IgD-negative memory B cell (primary cell): ENCODE results near the gene PALLD. TPM values are rescaled to one million over a fixed set of nuclear protein-coding genes. Genes with fewer than 3 reads are reported as not detected.
"Not testable (repeated sequence)": the region's sequence is repeated elsewhere in the genome, so short reads cannot be mapped to it uniquely, and the experiment has no call there.

Source experiments
- H3K27ac Mint-ChIP-seq, 3 donors: one replicate each; pipeline ENCODE4 v1.8.0; 2020 to 2022; ENCODE audit warnings: mild to moderate bottlenecking in 3 of 3, mixed read lengths in 3 of 3, moderate library complexity in 1 of 3
- H3K27me3 Mint-ChIP-seq: one replicate; pipeline ENCODE4 v1.8.0; 2021; ENCODE audit warnings: mixed read lengths
- H3K36me3 Mint-ChIP-seq: one replicate; pipeline ENCODE4 v1.8.0; 2020; ENCODE audit warnings: mild to moderate bottlenecking, mixed read lengths
- H3K4me1 Mint-ChIP-seq, 3 donors: one replicate each; pipeline ENCODE4 v1.8.0; 2020 to 2022; ENCODE audit warnings: mixed read lengths in 3 of 3, mild to moderate bottlenecking in 1 of 3
- H3K4me3 Mint-ChIP-seq, 4 donors: one replicate each; pipeline ENCODE4 v1.8.0; 2020 to 2022; ENCODE audit warnings: mild to moderate bottlenecking in 4 of 4, mixed read lengths in 4 of 4, moderate library complexity in 3 of 4
- H3K9me3 Mint-ChIP-seq, 3 donors: one replicate each; pipeline ENCODE4 v1.8.0; 2020 to 2021; ENCODE audit warnings: mixed read lengths in 3 of 3, mild to moderate bottlenecking in 1 of 3
- polyA plus RNA-seq: library from polyadenylated mRNA; unstranded; fragments of 300-500 nt; fragmentation: Illumina TruSeq; gene quantifications from one replicate; pipeline ENCODE4 v1.2.3, GENCODE V29; 2021

PALLD gene
- polyA plus RNA-seq, 1 donor from 2014 or later = 0.31 TPM

GRCh38 chr4:168917138-168917779, 420.4 kb downstream of the PALLD start:
- Mint-ChIP-seq H3K27me3 (no peaks in the 10 kb centered on the region), H3K9me3 (no peaks in the 10 kb centered on the region), H3K4me3 (no peak overlapping the region), H3K36me3 (no peaks in the 10 kb centered on the region), H3K4me1 (no peaks in the 10 kb centered on the region), H3K27ac (no peak overlapping the region)

GRCh38 chr4:168919706-168920324, 423.0 kb downstream of the PALLD start:
- Mint-ChIP-seq H3K4me3 (no peak overlapping the region), H3K27ac (no peak overlapping the region), H3K4me1 (peaks cover 0 to 3% (median 0%) of the 10 kb centered on the region in 3 donors), H3K27me3 (no peaks in the 10 kb centered on the region), H3K36me3 (no peaks in the 10 kb centered on the region), H3K9me3 (no peaks in the 10 kb centered on the region)

GRCh38 chr4:168920441-168921065, 423.7 kb downstream of the PALLD start:
- H3K4me3 Mint-ChIP-seq = no peak overlapping the region
- no peaks in the 10 kb centered on the region for H3K9me3 Mint-ChIP-seq
- H3K27ac Mint-ChIP-seq = no peak overlapping the region
- H3K4me1 Mint-ChIP-seq = peaks cover 0 to 3% (median 0%) of the 10 kb centered on the region in 3 donors
- no peaks in the 10 kb centered on the region for H3K36me3 Mint-ChIP-seq
- H3K27me3 Mint-ChIP-seq = no peaks in the 10 kb centered on the region

GRCh38 chr4:168923526-168924194, 426.8 kb downstream of the PALLD start:
- peaks cover 1% of the 10 kb centered on the region for H3K36me3 Mint-ChIP-seq
- no peak overlapping the region for H3K27ac Mint-ChIP-seq
- peaks cover 0 to 3% (median 0%) of the 10 kb centered on the region in 3 donors for H3K4me1 Mint-ChIP-seq
- no peak overlapping the region for H3K4me3 Mint-ChIP-seq
- H3K27me3 Mint-ChIP-seq = no peaks in the 10 kb centered on the region
- H3K9me3 Mint-ChIP-seq = no peaks in the 10 kb centered on the region

- H3K36me3 Mint-ChIP-seq = peaks cover 1% of the 10 kb centered on the region
These were observed 427.8 kb downstream of the PALLD start for GRCh38 chr4:168924667-168925066.

GRCh38 chr4:168925789-168926490, 429.1 kb downstream of the PALLD start:
- Mint-ChIP-seq H3K4me3 (no peak overlapping the region), H3K27ac (no peak overlapping the region), H3K9me3 (peaks cover 0 to 3% (median 2%) of the 10 kb centered on the region in 3 donors), H3K27me3 (no peaks in the 10 kb centered on the region), H3K36me3 (peaks cover 1% of the 10 kb centered on the region), H3K4me1 (peaks cover 0 to 3% (median 0%) of the 10 kb centered on the region in 3 donors)

More at GRCh38 chr4:168924667-168925066, 427.8 kb downstream of the PALLD start:
- Mint-ChIP-seq H3K4me1 (peaks cover 0 to 3% (median 0%) of the 10 kb centered on the region in 3 donors), H3K4me3 (no peak overlapping the region), H3K27me3 (no peaks in the 10 kb centered on the region), H3K9me3 (no peaks in the 10 kb centered on the region), H3K27ac (no peak overlapping the region)

GRCh38 chr4:168928346-168928745, 431.5 kb downstream of the PALLD start:
- H3K36me3 Mint-ChIP-seq = peaks cover 4% of the 10 kb centered on the region
- peaks cover 3 to 16% (median 16%) of the 10 kb centered on the region in 3 donors for H3K9me3 Mint-ChIP-seq
- no peaks in the 10 kb centered on the region for H3K27me3 Mint-ChIP-seq
- no peak overlapping the region for H3K27ac Mint-ChIP-seq
- peaks cover 0 to 3% (median 1%) of the 10 kb centered on the region in 3 donors for H3K4me1 Mint-ChIP-seq
- H3K4me3 Mint-ChIP-seq = no peak overlapping the region

- Mint-ChIP-seq H3K36me3 (peaks cover 8% of the 10 kb centered on the region), H3K4me1 (peaks cover 0 to 1% (median under 1%) of the 10 kb centered on the region in 3 donors), H3K27ac (no peak overlapping the region), H3K4me3 (no peak overlapping the region), H3K27me3 (no peaks in the 10 kb centered on the region), H3K9me3 (peaks cover 3 to 19% (median 16%) of the 10 kb centered on the region in 3 donors)
These were observed 432.0 kb downstream of the PALLD start for GRCh38 chr4:168928875-168929274.

- H3K27ac Mint-ChIP-seq = peak overlapping the region in 1 of 3 donors; percentile 11
- H3K4me1 Mint-ChIP-seq = peaks cover 0 to 1% (median 0%) of the 10 kb centered on the region in 3 donors
- peaks cover 16% of the 10 kb centered on the region for H3K36me3 Mint-ChIP-seq
- no peak overlapping the region for H3K4me3 Mint-ChIP-seq
- peaks cover 6 to 19% (median 16%) of the 10 kb centered on the region in 3 donors for H3K9me3 Mint-ChIP-seq
- no peaks in the 10 kb centered on the region for H3K27me3 Mint-ChIP-seq
These were observed 433.8 kb downstream of the PALLD start for GRCh38 chr4:168930413-168931196.

- H3K4me3 Mint-ChIP-seq = peak overlapping the region in 1 of 4 donors; percentile 25
- H3K9me3 Mint-ChIP-seq = peaks cover 6 to 19% (median 16%) of the 10 kb centered on the region in 3 donors
- peaks cover 16% of the 10 kb centered on the region for H3K36me3 Mint-ChIP-seq
- no peaks in the 10 kb centered on the region for H3K27me3 Mint-ChIP-seq
- H3K4me1 Mint-ChIP-seq = peaks cover 0 to 1% (median 0%) of the 10 kb centered on the region in 3 donors
- H3K27ac Mint-ChIP-seq = no peak overlapping the region
These were observed 434.4 kb downstream of the PALLD start for GRCh38 chr4:168931215-168931650.

GRCh38 chr4:168932138-168932537, 435.3 kb downstream of the PALLD start:
- H3K27ac Mint-ChIP-seq = no peak overlapping the region
- H3K4me3 Mint-ChIP-seq = no peak overlapping the region
- peaks cover 21% of the 10 kb centered on the region for H3K36me3 Mint-ChIP-seq
- peaks cover 9 to 24% (median 16%) of the 10 kb centered on the region in 3 donors for H3K9me3 Mint-ChIP-seq
- H3K27me3 Mint-ChIP-seq = no peaks in the 10 kb centered on the region
- peaks cover 0 to 5% (median 0%) of the 10 kb centered on the region in 3 donors for H3K4me1 Mint-ChIP-seq

- Mint-ChIP-seq H3K4me1 (peaks cover 0 to 5% (median 0%) of the 10 kb centered on the region in 3 donors), H3K9me3 (peaks cover 14 to 34% (median 24%) of the 10 kb centered on the region in 3 donors), H3K36me3 (peaks cover 21% of the 10 kb centered on the region), H3K4me3 (no peak overlapping the region), H3K27ac (no peak overlapping the region), H3K27me3 (no peaks in the 10 kb centered on the region)
These were observed 436.6 kb downstream of the PALLD start for GRCh38 chr4:168933423-168933822.

GRCh38 chr4:168937473-168937872, 440.6 kb downstream of the PALLD start:
- H3K4me3 Mint-ChIP-seq = peak overlapping the region in 1 of 4 donors; percentile 24

GRCh38 chr4:168942985-168943384, 446.1 kb downstream of the PALLD start:
- no peaks in the 10 kb centered on the region for H3K4me1 Mint-ChIP-seq
- H3K4me3 Mint-ChIP-seq = no peak overlapping the region
- H3K27me3 Mint-ChIP-seq = no peaks in the 10 kb centered on the region
- H3K27ac Mint-ChIP-seq = no peak overlapping the region
- peaks cover 12% of the 10 kb centered on the region for H3K36me3 Mint-ChIP-seq
- peaks cover 11 to 20% (median 13%) of the 10 kb centered on the region in 3 donors for H3K9me3 Mint-ChIP-seq

More at GRCh38 chr4:168937473-168937872, 440.6 kb downstream of the PALLD start:
- not testable (repeated sequence) for H3K27me3 Mint-ChIP-seq, H3K27ac Mint-ChIP-seq, H3K4me1 Mint-ChIP-seq
- H3K9me3 Mint-ChIP-seq = peaks cover 16 to 40% (median 19%) of the 10 kb centered on the region in 3 donors
- H3K36me3 Mint-ChIP-seq = peaks cover 29% of the 10 kb centered on the region
